GM21447 (cell line): Measurements from ENCODE around the gene KARS1.

Source experiments
- ATAC-seq: cut with Tn5 transposase; IDR thresholded peaks from one replicate; pipeline ENCODE4 v1.9.1; 2021; ENCODE audit not compliant: unreplicated experiment

Gene KARS1

DNA sequence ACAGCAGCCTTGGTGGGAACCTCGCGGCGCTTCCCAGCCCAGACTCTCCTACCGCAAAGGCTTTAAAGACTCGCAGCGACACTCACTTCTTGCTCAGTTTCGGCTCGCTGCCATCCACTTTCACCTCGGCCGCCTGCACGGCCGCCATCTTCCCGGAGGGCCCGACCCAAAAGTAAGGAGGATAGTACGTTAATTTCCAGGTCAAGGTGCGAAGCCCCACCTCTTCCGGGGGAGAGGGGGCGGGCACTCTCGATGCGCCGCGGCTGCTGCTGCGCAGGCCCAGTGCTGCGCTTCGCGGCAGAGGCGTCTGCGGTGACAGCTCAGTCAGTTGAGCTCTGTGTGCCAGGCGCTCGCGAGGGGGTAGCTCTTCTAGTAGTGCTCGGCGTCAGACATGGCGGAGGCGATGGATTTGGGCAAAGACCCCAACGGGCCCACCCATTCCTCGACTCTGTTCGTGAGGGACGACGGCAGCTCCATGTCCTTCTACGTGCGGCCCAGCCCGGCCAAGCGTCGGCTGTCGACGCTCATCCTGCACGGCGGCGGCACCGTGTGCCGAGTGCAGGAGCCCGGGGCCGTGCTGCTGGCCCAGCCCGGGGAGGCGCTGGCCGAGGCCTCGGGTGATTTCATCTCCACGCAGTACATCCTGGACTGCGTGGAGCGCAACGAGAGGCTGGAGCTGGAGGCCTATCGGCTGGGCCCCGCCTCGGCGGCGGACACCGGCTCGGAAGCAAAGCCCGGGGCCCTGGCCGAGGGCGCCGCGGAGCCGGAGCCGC is at the start of gene KARS1, which contains the start of gene TERF2IP:
Gene KARS1 (minus strand): TSS at position 174 of the 773 bp plus-strand sequence. CDS start 26 bp downstream, at position 148.
Gene TERF2IP (plus strand): TSS at position 282 of the 773 bp plus-strand sequence. CDS start 110 bp downstream, at position 392.
- peak; percentile 72 for ATAC-seq

DNA sequence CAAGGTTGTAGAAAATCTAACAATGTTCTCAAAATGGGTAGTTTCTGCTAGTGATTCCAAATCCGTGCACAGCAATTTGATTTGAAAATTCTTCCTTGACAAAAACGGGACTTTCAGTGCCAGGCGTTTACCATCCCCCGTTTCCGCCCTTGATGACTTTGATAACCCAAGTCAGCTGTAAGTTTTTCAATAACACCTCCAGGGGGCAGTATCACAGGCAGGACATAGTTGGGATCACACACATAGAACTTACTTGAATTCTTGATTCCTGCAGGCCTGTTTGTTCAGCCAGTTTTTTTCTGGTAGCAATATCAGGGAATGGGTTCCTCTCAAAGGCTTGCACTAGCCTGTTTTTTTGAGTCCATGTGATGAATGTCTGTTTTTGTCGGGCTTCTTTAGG is 48.2 kb upstream of the KARS1 start:
- no peak for ATAC-seq

- ATAC-seq = no peak
These were observed 39.9 kb upstream of the KARS1 start for GRCh38 chr16:75687361-75687760.

DNA sequence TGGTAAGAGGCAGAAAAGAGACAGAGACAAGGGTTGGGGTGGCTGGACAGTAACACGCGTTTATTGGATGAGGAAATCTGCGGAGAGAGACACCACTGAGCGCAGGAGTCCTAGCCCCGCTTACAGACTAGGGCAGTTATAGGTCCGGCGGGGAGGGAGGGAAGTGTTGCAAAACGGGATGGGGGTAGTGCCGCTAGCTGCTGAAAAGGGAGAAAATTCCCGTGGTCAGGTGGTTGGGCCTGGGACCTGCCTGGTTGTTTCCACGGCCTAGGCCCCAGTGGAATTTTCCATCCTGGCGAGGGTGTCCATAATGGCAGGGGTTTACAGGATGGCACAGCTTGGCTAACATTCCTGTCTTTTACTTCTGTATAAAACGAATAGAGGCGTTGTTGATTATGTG is 34.8 kb upstream of the KARS1 start:
- ATAC-seq = no peak

GRCh38 chr16:75679366-75679765 is 31.9 kb upstream of the KARS1 start:
- no peak for ATAC-seq

DNA sequence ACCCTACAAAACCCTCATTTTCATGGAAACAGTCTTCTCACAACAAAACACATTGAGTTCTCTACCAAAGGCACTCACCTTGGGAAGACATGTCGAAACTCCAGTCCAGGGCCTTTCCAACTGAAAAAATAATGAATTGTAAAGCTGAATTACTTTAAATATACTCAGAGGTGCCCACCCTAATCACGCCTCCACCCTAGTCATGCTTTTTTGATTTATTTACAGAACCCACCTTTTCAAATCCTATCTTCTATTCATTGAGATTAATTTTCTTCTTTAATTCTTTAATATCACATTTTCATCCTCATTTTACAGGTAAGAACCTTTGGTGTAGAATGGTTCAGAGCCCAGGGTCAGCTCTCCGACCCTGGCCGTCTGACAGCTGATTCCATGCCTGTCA is 29.4 kb upstream of the KARS1 start, which contains the start of gene CPHXL2:
Gene CPHXL2 (minus strand): TSS at position 101 of the 400 bp plus-strand sequence. CDS start 10 bp downstream, at position 91.
- ATAC-seq = no peak

DNA sequence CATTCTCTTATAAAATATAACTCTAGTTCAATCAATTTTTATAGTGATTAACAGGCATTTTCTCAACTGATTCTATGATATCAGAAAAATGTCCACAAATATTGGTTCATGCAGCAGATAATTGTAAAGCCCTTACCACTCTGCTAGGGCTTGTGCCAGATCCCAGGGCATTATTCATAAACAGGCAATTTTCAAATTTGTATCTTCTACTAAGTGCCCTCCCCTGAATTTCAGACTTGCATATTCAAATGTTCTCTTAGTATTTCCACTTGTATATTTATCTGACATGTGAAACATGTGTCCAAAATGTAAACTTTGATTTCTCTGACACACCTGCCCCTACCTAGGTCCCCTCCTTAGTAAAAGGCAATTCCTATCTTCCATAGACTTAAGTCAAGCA is 20.0 kb upstream of the KARS1 start:
- no peak for ATAC-seq

DNA sequence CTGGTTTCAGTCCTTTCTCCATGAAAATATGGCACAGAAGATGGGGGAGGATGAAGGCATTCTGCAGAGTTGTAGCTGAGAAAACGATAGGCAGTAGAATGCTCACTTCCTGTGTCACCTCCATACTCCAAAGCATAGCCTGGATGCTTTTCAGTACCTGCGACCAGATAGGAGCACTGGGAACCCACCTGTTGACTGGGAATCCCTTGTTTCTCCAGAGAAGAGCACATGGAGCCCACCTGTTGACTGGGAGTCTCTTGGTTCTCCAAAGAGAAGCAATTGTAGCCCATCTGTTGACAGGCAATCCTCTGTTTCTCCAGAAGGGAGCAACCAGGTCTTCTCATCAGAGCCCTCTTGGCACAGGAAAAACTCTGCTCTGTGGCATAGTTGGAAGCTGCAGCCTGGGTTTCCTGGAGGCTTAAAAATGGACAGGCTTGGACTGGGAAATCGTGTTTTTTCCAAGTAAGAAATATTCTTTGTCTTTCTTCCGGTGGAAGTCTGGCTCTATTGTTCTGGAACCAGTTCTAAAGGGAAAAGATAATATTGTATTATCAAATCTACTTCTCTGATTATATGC is 13.3 kb upstream of the KARS1 start:
- no peak for ATAC-seq

DNA sequence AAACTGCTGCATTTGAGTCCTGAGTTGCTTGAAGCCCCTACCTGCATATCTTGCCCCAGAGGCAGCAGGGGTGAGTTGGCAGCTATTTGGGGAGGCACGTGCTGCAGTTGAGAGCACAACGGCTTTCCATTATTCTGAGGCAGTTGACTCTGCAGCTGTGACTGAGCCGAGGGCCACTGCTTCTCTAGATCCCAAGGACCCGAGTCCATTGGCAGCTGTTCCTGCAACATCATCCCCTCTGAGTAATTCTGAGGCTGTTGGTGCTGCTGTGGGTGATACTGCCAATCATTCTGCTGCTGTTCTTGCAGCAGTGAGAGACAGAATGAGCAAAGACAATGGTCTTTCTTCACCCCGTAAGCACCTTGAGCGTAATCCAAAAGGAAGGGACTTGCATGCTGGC is 12.9 kb upstream of the KARS1 start:
- no peak for ATAC-seq

- ATAC-seq = no peak
These were observed 10.7 kb upstream of the KARS1 start for GRCh38 chr16:75658175-75658574.

DNA sequence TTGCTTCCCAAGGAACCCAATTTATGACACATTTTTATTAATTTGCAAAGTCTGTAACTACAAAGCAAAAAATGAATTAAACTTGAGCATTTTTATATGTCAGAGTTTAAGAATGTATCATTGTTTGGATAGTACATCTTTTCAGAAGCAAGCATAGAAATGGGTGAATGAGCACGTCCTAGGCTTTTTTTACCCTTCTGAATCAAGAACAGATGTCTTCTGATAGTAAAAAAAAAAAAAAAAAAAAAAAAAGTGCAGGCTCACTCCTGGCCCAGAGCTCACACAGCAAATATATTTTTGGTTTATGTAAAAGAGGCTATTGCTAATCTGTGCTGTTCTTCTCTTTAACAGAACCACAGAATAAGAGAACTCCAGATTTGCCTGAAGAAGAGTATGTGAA is 6.5 kb upstream of the KARS1 start:
- ATAC-seq = no peak

- ATAC-seq = peak; percentile 42
These were observed 1.0 kb upstream of the KARS1 start for GRCh38 chr16:75648265-75649076.

GRCh38 chr16:75647112-75647491 is 363 bp downstream of the KARS1 start:
- ATAC-seq = peak; percentile 10

GRCh38 chr16:75644240-75645012 is 3.0 kb downstream of the KARS1 start:
- no peak for ATAC-seq

DNA sequence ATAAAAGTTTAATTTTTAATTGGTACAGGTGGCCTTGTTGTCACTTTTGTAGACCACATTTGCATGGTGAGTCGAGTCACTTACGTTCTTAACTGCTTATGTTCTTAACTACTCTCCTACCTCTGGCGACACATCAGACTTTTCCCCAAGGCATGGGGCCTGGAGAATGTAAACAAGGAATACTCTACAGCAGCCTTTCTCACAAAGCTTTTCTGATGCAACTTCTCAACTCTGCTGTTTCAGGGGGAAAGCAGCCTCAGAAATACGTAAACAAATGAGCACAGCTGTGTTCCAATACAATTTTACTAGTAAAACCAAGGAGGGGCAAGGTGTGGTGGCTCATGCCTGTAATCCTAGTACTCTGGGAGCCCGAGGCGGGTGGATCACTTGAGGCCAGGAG is 6.9 kb downstream of the KARS1 start:
- ATAC-seq = no peak

DNA sequence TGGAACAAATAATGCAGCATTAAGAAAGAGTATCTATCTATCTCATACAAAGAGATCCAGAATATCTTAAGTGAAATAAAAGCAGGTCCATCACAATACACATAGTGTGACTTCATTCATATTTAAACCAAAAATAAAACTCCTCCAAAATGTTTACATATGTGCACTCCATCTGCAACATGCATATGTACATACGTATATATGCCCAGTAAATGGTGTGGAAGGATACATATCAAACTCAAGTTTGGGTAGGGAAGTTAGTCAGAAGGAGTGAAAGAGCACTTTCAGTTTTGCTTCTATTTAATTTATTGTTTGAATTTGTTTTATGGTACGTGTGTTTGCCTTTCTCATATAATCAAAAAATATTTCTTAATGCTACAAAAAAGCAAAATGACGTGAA is 12.4 kb downstream of the KARS1 start:
- ATAC-seq = no peak

- ATAC-seq = no peak
These were observed 14.6 kb downstream of the KARS1 start for GRCh38 chr16:75632857-75633256.

- ATAC-seq = no peak
These were observed 17.4 kb downstream of the KARS1 start for GRCh38 chr16:75630052-75630451.

GRCh38 chr16:75629132-75629531 is 18.3 kb downstream of the KARS1 start:
- ATAC-seq = no peak

GRCh38 chr16:75628351-75628750 is 19.1 kb downstream of the KARS1 start:
- no peak for ATAC-seq

GRCh38 chr16:75627851-75628250 is 19.6 kb downstream of the KARS1 start:
- ATAC-seq = no peak
